GM13976 (cell line): Measurements from ENCODE around the gene SRSF8.

Experiments used
- DNase-seq: peaks from one replicate; pipeline ENCODE4 v3.0.0; 2012; ENCODE audit warnings: low spot score
- CTCF ChIP-seq: IDR thresholded peaks from 2 replicates; pipeline ENCODE4 v1.5.1; 2012; ENCODE audit warnings: borderline replicate concordance, mild to moderate bottlenecking; ENCODE audit not compliant: insufficient read depth; ENCODE audit errors: extremely low read depth, missing control alignments, control extremely low read depth
- in situ Hi-C: fragments of 300-500 bp; cut with MboI; formaldehyde crosslinking; loops from one replicate; pipeline ENCODE4 v1.12.0; 2022; ENCODE audit warnings: low sequenced_read_pairs, mixed read lengths, inconsistent platforms; ENCODE audit not compliant: unreplicated experiment

Gene SRSF8

GRCh38 chr11:95055283-95055897 is 11.3 kb upstream of the SRSF8 start:
- no peak for TF ChIP-seq CTCF
- DNase-seq = peak; percentile 44
- in situ Hi-C loops = no loop called here

DNA sequence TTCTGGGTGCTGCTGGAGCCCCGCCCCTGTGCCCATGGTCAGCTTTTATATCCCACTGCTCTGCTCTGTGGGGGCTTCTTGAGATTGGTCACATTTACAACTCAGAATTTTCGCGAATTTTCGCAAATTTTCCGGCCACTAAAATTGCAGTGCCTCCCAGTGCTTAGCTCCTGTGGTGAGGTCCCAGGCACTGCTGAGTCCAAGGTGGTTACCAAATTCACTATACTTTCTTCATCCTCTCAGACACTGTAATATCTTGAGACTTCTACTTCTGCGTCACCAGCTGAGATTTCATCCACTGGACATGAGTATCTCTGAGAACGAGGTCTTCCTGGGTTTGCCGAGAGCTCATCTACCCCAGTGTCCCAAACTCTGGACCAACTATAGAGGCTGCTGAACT is 8.8 kb upstream of the SRSF8 start:
- no peak for DNase-seq
- in situ Hi-C loops = no loop called here
- no peak for TF ChIP-seq CTCF

DNA sequence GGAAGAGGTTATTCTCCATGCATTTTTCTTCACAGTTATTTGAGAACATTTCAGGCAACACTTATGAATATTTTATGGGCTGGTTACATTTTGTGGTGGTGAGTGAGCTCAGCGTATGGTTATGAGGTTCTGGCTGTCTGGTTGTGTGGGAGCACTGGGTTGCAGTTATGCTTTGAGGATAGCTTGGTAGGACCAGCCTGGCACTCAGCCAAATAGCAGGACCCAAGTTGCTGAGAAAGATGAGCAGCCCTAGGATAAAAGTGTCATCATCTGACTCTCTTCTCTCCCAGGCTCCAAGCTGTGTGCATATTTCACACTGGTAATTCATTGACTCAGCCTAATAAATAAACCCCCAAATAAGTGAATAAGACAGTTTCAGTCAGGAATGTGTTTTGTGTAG is 8.1 kb upstream of the SRSF8 start:
- DNase-seq = no peak
- no peak for TF ChIP-seq CTCF
- in situ Hi-C loops = no loop called here

- in situ Hi-C loops = no loop called here
- no peak for TF ChIP-seq CTCF
- no peak for DNase-seq
Measured at GRCh38 chr11:95059046-95059445, 7.7 kb upstream of the SRSF8 start.

DNA sequence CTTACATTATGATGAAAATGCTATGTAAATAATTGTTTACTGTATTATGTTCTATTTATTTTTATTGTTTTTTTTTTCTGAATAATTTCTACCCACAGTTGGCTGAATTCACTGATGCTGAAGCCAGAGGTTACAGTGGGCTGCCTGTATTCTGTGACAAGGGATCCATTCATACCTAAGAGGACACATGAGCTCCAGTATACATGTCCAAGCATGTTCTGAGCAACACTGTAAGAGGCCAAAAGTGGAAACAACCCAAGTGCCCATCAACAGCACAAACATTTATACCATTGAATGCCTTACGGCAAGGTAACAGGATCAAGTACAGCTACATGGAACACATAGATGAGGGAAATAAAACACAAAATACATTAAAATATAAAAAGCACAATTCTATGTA is 1.4 kb upstream of the SRSF8 start:
- no peak for TF ChIP-seq CTCF
- DNase-seq = no peak
- in situ Hi-C loops = no loop called here

- in situ Hi-C loops = no loop called here
- DNase-seq = peak; percentile 65
- peak; percentile 54 for TF ChIP-seq CTCF
Measured at GRCh38 chr11:95067039-95067840, 521 bp downstream of the SRSF8 start.

GRCh38 chr11:95067841-95068219 is 1.1 kb downstream of the SRSF8 start:
- no peak for TF ChIP-seq CTCF
- in situ Hi-C loops = no loop called here

More at GRCh38 chr11:95067841-95068219, 1.1 kb downstream of the SRSF8 start:
- no peak for DNase-seq
